ENCODE results near the gene TCIRG1.

TCIRG1 gene

DNA sequence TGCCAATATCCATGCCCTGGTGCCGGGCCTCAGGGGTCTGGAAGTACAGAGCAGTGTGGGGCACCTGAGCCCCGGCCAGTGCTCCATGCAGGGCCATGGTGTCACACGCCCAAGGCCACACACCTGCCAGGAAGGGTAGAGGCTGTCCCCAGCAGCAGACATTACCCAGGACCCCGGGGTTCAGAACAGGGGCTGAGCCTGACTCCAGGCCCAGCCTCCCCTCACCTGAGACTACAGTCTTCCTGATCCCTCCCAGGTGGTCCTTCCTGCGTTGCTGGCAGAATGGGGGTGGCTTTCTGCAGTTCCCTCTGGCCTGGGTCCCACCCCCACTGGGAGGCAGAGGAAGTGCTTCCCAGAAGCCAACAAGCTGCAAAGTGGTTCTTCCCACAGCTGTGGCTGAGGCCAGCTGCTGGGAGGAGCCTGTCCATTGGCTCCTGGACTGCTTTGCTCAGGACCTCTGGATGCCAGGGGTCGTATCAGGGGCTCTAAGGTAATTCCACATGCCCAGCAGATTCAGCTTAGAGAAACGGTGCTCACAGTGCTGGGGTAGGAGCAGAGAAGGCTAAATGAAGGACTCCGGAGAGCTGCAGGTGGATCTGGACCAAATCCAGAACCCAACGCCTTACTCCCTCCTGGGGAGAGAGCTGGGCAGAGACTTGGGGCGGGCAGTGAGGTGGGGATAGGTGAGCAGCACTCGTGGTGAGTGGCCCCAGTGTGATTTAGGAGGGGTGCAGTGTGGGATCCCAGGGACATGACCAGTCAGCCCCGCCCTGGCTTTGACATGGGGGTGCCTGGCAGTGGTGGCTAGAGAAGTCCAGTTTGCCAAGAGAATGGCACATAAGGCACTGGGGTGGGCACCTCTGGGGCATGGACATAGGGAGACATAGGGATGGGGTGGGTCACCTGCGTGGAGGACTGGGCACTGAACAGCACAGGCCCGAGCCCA is 12.6 kb downstream of the TCIRG1 start:
- DNase-seq (ENCODE audit: low read depth), result no peak

DNA sequence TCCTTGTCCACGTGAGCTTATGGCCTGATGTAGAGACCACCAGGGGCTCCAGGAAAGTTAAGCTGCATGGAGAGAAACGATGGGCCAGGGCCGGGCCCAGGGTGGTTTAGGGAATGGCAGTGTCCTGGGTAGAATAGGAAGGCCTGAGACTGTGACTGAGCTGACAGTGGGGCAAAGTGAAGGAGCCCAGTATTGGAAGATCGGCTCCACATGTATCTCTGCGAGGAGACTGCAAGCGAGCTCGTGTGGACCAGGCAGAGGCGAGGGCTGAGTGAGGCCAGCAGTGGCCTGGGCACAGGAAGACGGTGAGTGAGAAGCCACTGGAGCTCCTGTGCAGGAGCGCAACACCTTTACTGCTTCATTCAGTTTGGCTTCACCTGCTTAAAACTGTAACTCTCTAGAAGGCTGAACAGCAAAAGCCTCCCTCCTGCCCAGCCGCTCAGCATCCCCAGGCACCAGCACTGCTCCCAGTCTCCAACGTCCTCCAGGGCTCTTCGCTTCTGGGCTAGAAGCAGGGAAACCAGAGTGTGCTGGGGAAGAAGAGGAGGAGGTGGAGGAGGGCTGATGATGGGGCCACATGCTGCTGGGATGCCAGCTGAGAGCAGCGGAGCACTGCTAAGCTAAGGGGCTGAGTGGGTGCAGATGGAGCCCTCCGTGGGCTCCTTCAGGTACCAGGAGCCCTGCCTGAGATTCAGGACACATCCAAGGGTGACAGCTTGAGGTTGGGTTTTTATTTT is 13.5 kb downstream of the TCIRG1 start:
- DNase-seq (ENCODE audit: low read depth), result no peak

DNA sequence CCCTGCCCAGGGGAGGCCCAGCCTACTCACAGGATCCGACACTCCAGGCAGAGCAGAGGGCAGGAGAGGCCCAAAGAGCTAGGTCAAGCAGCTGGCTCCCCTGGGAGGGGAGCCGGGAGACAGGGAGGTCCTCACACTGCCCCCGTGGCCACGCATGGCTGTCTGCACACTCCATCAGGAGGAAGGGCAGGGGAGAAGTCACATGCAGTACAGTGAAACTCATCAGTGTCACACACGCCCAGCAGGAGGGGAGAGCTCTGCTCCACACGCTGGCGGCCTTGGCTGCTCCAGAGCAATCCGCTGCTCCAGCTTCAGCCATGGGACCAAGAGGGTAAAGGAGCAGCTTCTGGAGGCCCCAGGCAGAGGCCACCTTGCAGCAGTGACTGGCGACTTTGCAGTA is 14.3 kb downstream of the TCIRG1 start:
- DNase-seq (ENCODE audit: low read depth), result no peak

DNA sequence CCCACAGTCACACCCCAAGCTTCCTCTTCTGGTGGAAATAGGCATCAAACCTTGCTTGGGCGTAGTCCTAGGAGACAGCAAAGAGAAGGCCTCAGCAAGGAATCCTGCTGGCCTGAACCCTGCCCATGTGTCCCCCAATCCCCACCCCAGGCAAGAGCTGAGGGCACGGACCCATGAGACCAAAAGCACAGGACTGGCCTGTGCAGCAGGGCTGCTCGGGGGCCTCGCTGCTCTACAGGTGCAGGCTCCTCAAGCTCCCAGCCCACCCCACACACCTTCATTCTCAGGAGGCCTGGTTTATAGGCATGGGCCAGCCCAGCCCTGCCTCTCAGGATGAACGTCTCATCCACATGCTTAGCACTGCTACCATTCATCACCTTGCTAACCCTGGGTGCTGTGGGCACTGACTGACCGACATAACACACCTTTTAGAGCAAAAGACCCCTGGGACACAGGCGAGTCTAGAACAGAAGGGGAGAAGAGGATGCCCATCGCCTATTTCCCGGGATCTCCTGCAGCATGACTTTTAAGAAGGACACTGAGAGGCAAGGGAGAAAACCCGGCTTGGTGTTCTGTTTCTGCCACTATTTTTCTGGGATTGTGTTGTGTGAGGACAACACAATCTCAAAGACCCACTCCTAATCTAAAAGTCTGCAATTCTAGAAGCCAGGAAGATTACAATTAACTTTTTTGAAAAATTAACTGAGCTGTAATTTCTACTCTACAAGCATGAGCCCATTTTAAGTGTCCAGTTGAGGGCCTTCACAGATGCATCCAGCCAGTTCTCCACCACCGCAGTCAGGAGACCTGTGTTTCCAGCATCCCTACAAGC is 15.4 kb downstream of the TCIRG1 start:
- no peak for DNase-seq (ENCODE audit: low read depth)

DNA sequence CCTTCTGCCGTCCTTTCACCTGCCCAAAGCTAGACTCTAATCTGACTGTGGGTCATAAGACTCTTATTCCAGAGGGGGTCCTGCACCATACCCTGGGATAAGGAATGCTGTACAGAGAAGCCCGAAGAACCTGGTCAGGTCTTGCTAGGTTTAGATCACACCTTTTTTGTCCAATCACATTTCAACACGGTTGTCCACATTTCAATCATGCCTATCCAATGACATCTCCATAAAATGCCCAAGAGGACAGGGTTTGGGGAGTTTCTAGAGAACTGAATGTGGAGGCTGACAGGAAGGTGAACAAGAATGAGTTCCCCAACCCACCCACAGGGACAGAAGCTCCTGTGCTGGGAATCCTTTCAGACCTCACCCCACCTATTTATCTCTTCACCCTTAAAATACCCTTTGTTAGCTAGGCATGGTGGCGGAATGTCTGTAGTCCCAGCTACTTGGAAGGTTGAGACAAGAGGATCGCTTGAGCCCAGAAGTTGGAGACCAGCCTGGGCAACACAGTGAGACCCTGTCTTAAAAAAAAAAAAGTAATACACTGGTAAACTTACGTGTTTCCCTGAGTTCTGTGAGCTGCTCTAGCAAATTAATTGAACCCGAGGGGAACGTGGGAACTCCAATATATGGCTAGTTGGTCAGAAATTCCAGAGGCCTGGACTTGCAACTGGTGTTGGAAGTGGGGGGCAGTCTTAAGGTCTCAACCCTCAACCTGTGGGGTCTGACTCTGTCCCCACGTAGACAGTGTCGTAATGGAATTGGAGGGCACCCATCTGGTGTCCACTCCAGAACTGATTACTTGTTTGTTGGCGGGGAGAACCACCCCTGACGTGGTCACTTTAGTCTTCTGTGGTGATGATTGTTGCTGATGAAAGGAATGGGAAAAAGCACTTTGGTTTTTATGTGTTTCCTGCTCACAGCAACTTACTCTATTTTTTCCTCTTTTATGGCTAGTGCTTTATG is 17.8 kb downstream of the TCIRG1 start:
- no peak for DNase-seq (ENCODE audit: low read depth)

DNA sequence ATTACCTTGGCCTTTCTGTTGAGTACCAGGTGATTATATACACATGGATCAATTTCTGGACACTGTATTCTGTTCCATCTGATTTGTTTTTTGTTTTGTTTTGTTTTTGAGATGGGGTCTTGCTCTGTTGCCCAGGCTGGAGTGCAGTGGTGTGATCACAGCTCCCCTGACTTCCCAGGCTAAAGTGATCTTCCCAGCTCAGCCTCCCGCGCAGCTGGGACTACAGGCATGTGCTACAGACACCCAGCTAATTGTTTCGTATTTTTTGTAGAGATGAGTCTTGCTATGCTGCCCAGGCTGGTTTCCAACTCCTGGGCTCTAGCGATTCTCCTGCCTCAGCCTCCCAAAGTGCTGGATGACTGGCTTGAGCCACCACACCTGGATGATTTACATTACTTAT is 19.0 kb downstream of the TCIRG1 start:
- DNase-seq (ENCODE audit: low read depth), result no peak

DNA sequence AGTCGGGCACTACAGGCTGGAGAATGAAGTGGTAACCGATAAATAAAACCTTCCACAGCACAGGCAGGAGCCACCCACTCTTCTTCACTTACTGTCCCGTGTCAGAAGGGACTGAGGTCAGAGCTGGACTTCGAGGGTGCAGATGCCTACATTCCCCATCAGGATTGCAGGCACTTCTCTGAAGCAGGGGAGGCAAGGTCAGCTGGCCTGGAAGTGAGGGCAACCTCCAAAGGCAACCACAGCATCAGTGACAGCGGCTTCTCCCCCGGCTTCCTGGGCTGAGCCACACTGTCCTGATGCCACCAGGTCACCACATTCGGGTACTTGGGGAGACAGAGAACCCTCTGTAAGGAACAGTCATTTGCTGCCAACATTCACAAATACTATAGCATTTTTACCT is 22.7 kb downstream of the TCIRG1 start:
- no peak for DNase-seq (ENCODE audit: low read depth)

DNA sequence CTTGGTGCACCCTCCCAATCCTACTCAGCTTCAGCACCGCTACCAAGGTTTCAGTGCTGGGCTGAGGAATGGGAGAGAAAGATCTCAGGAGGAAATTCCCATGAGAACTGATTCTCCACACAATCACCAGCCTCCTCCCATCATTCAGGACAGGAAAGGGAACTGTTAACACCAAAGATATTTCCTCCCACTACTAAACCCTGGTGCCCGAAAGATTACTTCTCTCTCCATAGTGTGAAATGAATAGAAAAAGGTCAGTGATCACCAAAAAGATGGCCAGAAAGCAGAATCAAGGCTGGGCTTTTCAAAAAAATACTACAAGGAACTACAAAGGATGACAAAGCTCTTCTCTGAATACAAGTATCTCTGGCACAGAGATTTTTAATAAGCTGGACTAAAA is 26.1 kb downstream of the TCIRG1 start:
- DNase-seq (ENCODE audit: low read depth), result no peak

DNA sequence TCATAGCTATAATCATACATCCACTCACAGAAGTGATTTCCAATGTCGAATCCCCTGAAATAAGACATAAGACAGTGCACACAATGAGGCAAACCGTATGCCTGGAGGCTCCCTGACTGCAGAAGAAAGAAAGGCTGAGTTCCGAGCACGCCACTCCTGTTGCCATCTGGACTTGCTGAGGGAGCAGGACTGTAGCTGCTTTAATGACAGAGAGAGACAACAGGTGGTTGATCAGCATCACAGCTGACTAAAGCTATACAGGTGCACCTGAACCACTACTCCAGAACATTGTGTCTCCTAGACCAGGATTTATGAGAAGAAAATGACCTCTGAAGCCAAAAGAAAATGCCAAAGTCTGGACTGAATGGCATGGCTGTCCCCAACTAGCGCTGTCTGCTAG is 27.0 kb downstream of the TCIRG1 start:
- no peak for DNase-seq (ENCODE audit: low read depth)

DNA sequence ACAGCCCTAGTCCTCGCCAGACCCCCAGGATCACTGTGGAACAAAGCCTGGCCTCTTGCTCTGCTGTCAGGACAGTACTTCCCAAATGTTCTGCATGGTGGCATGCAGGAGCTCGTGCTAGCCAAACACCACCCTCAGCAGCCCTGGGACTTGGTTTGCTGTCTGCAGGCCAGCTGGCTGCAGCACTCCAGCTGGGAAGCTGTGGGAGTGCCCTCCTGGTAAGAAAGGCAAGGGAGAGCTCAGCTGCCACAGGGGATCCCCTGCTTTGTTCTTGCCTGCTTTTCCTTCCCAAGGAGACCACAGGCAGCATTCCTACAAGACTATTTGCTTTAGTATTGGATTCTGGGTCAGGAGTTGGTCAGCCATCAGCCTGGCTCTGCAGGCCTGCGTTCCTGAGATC is 27.9 kb downstream of the TCIRG1 start:
- no peak for DNase-seq (ENCODE audit: low read depth)

DNA sequence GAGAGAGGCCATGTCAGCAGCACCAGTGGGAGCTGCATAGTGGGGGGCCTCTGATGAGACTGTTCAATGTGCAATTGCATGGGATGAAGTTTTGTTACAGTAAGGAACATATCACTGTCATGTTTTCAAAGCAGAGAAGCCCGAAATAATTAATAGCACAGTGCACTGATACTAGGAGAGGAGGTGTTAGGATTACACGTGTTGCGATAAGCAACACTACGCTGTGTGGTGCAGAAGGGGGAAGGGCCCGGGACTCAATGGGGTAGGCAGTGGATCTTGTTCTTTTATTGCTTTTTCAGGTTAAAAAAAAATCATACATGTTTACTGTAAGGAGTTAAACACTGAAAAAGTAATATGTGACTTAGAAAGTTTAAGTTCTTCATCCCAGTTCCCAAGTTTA is 29.2 kb downstream of the TCIRG1 start:
- DNase-seq (ENCODE audit: low read depth), result no peak

DNA sequence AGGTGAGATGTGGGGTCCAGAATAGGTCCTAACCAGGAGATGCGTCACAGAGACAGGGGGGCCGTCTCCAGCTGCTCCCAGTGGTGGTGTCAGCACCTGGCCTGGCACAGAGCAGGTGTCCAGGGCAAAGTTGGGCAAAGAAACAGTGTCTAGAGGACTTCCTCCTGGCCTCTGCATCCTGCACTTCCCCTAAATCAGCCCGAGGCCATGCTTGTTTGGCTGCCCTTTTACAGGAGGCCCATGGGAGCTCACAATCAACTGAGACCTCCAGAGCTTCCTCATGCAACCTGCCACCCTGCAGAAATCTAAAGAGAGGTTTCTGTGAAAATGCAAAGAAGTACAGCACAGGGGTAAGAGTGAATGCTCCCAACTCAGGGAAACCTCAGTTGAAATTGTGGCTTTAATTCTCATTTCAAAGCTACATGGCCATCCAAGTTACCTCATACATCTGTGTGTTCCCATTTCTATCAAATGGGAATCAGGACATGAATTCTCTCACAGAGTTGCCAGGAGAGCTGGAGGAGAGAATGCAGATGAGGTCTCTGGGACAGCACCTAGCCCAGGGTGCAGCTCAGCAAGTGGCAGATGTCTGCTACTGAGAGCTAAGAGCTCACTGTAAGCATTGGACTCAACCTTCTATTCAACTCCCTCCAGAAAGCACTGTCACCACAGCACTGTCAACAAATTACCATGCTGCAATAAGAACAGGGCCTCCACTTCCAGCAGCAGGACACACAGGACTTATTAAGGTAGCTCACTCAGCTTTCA is 32.6 kb downstream of the TCIRG1 start:
- no peak for DNase-seq (ENCODE audit: low read depth)

DNA sequence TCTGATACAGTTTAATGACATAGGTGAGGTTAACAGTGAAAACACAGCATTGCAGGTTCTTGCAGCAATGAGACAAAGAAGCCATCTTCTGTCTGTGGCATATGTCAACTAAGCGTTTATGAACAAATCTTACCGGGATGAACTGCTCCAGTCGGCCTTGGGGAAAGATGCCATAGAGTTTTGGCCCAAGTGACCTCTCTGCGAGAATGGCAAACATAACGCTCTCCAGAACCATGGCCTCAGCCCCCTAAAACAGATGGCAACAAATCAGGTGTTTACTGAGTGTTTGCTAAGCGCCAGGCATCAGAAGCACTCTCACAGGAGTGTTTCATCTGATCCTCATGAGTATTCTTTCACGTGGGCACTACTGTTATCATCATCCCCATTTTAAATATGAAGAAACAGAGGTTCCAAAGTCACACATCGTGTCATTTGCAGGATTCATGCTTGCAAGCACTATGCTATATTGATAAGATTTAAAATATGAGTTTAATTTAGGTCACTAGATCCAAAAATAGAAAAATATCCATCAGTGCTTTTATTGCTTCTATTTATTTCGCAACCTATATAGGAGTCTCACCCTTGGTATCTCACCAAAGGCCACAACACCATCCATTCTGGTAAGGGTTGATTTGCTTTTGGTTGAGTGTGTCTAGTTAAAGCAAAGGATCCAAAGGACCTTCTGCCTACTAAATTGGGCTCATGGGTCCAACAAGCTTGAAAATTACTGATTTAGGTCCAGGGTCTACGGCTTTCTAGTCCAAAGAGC is 35.9 kb downstream of the TCIRG1 start:
- DNase-seq (ENCODE audit: low read depth), result no peak

DNA sequence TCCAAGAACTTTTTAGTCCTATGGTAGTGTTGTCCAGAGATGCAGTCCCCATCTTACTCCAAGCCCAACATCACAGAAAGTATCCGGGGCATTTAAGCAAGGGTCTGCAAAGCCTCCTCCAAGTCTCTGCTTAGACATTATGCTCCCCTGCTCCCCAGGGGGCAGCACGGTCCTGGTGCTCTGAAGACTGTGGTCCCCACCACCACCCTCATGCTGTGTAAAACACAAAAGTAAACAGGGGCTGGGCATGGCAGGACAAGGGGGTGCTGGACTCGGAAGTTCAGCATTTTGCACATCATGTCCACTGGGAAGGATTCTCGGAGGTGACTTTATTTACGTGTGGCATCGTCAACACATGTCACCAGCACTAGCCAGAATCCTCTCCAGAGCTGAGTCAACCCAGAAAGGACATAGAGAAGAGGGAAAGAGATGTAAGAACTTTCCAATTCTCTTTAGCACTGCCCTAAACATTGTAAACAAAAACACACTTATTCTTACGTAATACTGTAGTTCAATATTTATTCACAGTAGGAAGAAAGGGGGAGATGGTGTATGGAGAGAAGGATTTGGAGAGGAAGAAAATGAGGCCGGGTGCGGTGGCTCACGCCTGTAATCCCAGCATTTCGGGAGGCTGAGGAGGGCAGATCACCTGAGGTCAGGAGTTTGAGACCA is 37.7 kb downstream of the TCIRG1 start:
- DNase-seq (ENCODE audit: low read depth), result no peak

DNA sequence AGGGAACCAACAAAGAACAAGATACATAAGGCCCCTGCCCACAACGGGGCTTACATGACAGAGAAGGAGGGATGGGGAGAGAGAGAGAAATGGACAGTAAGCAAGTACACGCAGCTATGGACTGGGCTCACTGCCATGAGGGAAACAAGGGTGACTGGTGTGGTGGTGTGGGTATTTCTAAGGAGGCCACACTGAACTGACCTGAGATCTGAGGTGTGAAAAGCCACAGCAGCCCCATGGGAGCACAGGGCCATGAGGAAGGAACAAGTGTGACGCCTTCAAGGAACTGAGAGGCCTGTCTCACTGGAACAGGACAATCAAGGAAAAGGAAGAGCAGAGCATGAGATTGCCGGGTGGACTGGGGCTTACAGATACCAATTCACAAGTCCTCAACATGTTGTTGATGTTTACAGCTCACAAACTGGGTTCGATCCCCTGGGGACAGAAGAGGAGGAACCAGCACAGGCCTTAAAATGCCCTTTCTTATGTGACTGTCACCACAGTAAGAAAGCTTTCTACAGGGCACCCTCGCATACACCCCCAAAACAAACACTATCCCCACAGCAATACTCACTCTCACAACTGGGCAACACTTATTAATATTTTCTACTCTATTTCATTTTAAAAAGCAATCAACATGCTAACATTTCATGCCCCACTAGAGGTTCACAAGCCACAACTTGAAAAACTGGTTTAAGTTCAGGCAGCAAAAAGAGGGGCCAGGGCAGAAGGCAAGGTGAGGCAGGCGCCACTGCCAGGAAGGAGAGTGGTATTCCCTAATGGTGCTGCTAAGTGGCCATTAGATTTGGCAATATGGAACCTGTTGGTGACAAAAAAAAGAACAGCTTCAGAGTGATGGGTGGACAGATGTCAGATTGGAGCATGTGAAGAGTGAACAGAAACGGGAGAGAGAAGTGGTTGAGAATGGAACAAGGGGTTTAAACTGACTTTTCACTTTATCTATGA is 39.1 kb downstream of the TCIRG1 start:
- peak; percentile 25 for DNase-seq (ENCODE audit: low read depth)

DNA sequence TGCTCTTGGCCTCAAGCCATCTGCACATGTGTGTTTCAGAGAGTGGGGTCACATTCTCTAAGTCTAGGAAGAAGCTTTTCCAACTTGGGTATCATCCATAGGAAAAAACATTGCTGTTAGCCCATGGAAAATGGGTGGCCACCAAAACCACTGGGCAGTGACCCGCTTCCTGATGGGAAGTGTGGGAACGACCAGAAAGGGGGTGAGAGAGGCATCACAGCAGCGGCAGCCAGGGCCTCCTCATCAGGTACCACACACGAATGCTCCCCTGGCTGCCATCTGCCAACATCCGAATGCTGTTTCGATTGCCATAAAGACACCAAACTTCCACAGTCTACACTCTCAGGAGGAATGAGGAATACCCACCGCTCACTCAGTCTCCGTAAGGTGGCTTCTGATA is 42.0 kb downstream of the TCIRG1 start:
- no peak for DNase-seq (ENCODE audit: low read depth)

DNA sequence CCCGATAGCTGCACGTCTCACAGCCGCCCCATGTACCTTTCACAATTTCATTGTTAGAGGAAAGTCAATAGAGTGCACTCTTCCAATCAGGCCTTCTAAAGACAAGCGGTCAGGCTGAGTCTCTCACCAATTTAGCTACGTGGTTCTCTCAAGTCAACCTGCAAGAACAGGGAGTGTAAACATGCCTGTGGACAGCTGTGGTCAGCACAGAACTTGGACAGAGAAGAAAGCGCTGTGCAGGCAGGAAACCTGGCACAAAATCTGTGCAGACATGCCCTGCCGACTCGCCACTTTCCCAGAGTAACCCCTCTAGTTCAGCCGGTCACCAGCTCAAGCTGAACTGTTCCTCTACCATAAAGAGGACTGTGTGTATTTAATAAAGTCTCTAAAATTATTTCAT is 42.9 kb downstream of the TCIRG1 start:
- peak; percentile 9 for DNase-seq (ENCODE audit: low read depth)

DNA sequence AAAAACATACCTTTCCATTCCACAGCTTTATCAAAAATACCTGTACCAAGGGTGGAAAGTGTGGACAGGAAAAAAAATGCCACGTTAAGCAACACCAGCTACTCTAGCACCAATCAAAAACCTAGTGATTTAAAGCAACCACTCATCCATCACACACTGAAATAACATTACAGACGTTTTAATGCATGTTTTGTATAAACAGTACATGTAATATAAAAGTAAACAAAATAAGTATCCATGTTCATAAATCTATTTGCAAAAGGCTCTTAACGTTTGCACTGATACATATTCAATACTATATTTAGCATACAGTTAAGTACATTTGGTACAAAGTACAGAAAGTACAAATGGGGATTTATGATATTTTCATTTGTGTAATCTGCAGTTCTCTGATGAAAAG is 43.7 kb downstream of the TCIRG1 start:
- no peak for DNase-seq (ENCODE audit: low read depth)

Data from iris pigment epithelial cell (primary cell).